GM18526 (cell line): ENCODE measurements around the gene ADPRM.

Experiments used
- POLR2A ChIP-seq: IDR thresholded peaks from 3 replicates; pipeline ENCODE4 v1.6.1; 2011; ENCODE audit not compliant: insufficient read length; ENCODE audit errors: extremely low read depth

ADPRM gene

DNA sequence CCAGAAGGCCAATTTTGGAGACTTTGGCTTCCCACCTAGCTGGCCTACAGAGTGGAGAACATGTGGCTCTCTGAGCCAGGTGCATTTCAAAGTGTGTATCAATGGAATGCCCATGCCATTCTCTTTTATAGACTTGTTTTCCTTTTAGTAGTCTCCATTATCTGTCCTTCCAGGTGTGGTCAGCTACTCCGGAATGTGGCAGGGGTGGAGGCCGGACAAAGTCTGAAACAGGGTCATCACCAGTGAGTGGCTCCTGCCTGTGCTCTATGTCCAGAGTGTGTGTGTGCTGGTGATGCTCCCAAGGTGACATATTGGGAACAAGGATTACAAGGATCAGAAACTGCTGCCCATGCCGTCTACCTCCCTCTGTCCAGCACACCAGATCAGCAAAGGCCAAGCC, 36.3 kb downstream of the ADPRM start:
- no peak for TF ChIP-seq POLR2A

DNA sequence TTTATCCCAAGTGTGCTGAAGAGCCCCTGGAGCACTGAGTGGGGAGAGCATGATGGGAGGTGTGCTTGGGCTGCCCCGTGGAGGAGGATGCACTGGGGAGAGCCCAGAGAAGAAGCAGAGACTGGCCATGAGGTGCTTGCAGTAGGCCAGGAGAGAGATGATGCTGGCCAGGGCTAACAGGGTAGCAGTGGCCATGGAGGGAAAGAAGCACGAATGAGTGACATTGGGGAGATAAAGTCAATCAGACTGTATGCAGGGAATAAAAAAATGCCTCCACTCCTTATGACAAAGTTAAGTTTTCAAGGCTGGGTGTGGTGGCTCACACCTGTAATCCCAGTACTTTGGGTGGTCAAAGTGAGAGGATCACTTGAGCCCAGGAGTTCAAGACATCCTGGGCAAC, 37.9 kb downstream of the ADPRM start:
- no peak for TF ChIP-seq POLR2A

DNA sequence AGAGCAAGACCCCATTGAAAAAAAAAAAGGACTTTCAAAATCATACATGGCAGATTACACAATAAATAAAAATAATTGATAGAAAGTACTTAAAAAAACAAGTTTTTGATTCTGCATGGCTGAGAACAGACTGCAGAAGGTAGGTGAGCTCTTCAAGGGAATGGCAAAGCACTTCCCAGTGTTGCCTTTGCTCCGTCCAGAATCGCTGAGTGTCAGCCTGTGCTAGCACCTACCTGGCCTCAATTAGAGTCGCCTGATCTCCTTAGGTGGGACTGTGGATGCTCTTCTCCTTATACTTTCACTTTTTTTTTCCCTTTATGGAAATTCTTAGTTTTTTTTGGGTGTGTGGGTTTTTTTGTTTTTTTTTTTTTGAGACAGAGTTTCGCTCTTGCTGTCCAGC, 38.4 kb downstream of the ADPRM start:
- TF ChIP-seq POLR2A: no peak

DNA sequence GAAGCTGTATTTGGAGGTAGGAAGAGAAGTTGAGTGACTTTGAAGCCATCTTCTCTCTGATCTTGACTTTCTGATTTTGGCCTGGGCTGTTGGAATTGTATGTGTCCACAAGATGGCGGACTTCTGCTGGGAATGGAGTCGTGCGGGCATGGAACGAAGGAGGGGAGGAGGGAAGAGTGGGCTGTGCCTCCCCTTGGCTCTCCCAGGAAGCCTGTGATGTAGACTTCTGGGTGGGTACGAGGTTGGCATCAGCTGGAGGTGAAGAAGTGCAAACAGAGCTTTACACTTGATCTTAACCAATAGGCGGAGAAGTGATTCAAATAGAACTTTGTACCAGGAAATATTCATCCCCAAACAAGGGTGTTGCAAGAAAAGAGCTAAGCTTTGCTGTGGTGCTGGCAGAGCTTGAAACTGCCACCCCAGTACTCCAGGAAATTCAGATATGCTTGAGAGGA, 39.8 kb downstream of the ADPRM start:
- TF ChIP-seq POLR2A: no peak

DNA sequence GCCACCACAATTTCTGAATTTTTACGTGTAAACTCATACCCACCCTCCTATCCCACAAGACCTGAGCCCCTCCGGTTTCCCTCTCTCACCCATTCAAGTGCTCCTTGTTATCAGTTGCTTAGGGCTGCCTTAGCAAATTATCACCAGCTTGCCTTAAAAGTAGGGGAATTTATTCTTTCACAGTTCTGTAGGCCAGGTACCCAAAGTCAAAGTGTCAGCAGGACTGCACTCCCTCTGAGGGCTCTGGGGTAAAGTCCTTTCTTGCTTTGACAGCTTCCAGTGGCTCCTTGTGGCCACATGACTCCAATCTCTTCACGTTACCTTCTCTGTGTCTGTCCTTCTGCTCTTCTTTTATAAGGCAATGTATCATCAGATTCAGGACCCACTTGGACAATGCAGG, 40.3 kb downstream of the ADPRM start:
- TF ChIP-seq POLR2A: no peak

DNA sequence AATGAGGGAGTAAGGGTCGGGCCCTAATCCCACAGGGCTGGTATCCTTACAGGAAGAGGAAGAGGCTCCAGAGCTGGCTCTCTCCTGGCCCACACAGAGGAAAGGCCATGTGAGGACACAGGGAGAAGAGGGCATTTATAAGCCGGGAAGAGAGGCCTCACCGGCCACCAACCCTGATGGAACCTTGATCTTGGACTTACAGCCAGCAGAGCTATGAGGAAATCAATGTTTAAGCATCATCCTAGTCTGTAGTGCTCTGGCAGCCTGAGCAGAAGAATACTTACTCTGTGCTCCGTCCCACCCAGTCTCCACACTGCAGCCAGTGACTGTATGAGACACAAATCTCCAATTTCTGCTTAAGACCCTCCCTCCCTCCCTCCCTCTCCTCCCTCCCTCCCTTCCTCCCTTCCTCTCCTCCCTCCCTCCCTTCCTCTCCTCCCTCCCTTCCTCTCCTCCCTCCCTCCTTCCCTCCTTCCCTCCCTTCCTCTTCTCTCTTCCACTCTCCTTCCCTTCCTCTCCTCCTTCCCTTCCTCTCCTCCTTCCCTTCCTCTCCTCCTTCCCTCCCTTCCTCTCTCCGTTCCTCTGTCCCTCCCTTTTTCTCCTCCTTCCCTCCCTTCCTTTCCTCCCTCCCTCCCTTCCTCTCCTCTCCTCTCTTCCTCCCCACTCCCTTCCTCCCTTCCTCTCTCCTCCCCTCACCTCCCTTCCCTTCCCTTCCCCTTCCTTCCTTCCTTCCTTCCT, 41.3 kb downstream of the ADPRM start:
- no peak for TF ChIP-seq POLR2A

DNA sequence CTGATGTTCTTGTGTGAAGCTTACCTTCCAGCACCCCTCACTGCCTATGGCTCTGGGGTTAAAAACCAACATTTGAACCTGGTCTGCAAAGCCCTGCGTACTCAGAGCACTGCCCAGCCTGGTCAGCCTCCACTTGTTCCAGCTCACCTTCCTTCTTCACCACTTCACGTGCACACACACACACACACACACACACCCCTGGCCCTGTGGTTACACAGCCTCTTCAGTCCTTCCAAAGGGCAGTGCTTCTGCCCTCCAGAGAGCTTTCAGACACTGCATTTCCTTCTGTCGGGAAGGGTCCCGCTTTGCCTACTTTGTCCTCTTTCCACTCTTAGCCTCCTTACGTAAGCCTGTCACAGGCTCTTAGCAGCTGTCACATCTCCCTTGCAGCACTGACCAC, 42.0 kb downstream of the ADPRM start:
- TF ChIP-seq POLR2A: no peak

DNA sequence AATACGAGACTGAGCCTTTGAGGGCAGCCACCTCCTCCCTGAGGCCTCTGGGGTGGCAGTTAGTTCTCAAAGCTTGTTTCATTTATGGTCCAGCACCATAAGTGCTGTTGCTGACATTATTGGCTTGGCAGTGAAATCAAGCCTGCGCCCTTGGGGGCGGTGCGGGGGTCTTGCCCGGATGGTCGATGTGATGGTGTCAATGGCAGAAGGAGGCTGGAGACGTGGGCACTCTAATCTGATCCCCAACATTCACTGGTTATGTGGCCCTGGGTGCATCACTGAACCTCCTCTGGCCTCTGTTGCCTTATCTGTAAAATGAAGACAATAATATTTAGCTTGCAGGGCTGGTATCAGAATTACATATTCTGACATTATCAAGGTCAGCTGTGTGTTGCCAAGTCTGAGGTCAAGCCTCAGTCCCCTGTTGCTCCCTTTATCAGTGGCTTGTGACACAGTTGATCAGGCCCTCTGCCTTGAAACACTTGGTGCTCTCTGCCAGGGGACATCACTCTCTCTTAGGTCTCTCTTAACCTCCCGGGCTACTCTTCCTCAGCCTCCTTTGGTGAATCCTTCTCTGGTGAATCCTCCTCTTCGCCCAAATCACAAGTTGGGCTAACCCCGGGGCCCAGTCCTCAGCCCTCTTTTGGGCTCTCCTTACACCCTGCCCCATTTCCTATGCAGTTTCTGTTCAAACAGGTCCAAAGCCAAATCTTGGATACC, 44.2 kb downstream of the ADPRM start:
- no peak for TF ChIP-seq POLR2A

DNA sequence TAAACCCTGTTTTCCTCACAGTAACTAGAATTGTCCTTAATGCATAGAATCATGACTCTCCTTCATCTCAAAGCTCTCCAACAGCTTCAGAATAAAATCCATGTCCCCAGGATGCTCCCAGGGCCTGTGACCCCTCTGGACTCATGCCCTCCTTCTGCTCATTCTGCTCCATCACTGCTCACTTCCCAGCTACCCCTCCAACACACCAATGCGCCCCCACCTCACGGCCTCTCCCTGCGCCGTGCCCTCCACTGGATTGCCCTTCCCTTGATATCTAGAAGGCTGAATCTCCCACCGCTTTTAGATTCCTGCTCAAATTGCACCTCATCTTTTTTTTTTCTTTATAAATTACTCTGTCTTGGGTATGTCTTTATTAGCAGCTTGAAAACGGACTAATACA, 45.0 kb downstream of the ADPRM start:
- no peak for TF ChIP-seq POLR2A

DNA sequence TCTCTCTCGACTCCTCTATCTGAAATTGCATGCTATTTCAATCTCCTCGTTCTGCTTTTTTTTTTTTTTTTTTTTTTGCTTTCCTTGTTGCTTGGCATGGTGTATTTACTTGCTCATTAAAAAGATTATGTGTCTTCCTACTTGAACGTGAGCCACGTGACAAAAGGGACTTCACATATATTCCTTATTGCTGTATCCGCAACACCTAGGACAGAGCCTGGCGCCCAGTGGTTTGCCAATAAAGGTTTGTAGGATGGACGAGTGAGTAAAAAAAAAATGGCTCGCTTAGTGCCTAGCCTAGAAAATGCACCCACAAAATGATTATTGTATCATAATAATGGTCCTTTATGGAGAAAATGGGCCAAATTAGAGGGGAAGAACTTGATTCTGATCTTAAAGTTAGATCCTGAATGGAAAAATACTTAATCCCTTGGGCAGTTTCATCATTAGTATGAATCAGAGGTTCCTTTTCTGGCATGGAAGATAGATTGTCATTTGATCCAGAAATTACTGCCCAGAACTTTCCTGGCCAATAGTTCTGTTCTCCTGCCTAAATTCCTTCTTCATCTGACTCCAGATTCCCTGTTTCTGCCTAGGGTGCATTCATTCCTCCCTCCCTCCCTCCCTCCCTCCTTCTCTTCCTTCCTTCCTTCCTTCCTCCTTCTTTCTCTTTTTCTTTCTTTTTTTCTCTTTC, 46.1 kb downstream of the ADPRM start:
- TF ChIP-seq POLR2A: no peak

DNA sequence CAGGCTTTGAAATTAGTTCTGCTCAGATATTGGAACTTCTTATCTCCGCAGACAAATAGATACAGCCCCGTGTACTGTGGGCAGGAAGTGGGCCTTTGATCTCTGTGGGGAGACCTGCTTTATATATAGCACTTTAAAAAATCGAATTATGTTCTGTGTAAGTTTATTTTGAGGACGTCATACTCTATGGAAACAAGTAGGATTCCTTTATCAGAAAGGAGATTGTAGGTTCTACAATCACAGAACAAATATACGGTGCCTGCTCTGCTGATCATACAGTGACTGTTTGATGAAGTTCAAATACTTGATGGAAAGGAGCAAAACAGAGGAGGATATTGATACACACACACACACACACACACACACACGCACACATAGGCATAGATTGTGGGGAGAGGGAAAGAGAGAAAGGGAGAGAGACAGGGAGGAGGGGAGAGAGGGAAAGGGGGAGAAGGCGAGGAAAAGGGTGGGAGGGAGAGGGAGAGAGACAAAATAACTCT, 47.2 kb downstream of the ADPRM start:
- no peak for TF ChIP-seq POLR2A

DNA sequence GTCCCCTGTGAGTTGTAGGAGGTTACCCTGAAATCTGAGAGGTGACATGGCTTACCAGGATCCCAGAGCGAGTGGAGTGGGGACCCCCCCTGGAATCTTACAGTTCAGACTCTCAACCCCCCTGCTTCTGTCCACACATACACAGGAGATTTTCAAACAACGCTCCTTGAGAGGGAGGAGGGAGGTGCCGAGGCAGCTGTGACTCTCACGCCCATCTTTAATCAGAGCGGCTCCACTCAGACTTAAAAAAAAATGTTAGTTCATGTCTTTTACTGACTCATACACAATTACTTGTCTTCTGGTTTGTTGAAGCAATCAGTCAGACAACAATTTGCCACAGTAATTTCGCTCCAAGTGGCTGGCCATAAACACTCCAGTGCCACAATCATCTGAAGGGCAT, 47.8 kb downstream of the ADPRM start:
- no peak for TF ChIP-seq POLR2A

DNA sequence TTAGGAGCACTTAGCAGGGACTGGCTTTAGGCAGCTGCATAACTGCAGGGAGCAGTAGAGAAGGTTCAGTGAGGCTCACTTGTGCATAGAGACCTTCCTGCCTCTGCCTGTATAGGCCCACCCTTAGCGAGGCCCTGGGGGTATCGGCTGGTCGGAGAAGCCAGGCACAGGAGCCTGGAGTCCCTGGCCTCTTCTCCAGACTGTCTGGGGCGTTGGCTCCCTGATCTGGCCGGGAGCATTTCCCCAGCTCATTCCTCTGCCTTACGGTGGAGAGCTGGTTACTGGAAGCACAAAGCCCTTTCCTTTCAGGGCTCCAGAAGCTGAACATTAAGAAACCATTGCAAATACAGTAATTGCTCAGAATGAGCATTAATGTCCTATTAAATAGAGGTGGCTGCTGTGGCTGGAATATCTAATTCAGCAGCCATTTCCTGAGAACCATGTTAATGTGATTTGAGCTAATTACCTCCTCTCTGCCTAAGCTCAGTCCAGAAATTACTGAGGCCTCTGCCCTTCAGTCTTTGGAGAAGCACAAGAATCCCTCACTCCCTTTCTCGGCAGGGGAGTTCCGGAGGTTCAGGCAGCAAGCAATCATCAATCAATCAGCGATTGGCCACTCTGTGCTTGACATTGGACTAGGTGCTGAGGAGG, 51.3 kb downstream of the ADPRM start:
- no peak for TF ChIP-seq POLR2A

DNA sequence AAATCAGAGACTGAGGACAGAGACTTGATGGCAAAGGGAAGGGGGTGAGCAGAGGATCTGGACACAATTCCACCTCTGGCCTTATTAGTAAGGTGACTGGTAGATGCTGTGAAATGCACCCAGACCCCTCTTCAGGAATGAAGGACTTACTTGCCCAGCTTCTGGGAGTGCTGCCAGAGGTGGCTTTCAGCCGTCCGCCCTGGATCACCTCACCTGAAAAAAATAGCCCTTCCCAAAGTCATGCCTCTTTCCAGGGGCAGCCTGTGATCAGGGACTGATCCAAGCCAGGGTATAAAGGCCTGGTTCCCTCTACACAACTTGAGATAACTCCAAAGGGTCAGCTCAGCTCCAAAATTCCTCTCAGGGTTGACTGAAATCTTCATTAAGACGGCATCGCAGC, 52.8 kb downstream of the ADPRM start:
- TF ChIP-seq POLR2A: no peak

DNA sequence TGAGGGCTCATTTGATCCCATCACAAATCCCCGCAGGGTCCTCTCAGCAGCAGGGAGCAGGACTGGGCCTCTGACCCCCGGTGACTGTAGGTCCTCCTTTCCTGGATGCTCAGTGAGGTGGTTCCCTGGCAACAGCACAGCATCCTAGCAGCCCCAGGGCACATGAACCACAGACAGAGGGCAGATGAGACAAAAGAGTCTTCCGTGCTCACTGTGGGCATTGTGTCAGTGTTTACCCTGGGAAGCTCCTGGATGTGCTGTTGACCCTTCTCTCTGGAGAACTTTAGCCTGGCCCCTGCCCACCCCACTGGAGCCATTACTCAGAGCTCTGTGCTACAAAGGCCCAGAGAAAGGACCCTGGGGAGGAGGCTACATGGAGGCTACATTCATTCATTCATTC, 54.2 kb downstream of the ADPRM start:
- TF ChIP-seq POLR2A: no peak

DNA sequence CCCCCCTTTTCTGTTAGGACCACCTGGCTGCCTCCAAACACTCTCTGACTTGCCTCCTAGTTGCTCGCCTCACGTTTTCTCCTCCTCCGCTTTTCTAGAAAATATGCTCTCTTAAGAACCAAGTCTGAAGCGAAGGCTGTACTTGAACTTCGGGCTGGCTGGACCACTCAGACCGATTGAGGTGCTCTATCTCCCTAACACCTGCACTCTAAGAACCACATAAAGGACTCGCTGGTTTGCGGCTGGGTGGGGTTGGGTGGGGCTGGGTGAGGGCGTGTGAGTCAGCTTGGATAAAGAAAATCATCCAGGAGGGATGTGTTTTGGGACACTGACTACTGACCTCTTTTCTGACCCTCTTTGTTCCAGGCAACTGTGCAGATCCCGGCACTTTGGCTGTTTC, 55.3 kb downstream of the ADPRM start:
- TF ChIP-seq POLR2A: no peak

DNA sequence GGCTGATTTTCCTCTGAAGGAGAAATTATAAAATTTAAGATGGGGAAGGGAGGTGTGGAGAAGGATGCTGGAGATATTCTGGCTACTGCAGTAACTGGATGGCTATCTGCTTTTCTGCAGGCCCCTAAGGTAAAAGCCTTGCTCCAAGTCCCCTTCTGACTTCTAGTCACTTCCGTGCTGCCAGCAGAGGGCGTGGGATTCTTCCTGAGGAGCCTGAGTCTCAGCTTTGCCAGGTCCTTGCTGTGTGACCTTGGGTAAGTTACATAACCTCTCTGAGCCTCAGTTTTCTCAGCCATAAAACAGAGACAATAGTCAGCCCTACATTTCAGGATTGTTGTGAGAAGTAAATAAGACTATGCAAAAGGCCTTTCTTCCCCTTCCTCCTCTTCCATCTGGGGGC, 56.7 kb downstream of the ADPRM start:
- no peak for TF ChIP-seq POLR2A
